VCaP (cell line): Measurements from ENCODE around the gene SLC1A2.

Experiments used
- H3K27ac ChIP-seq: fragments of 450-650 bp; 2 replicates; pipeline ENCODE4 v1.5.1; 2017
- TF ChIP-seq, protein P1 (sequence below): fragments of 450-650 bp; conservative IDR thresholded peaks from 2 replicates; pipeline ENCODE4 v1.5.1; 2017; ENCODE audit warnings: mild to moderate bottlenecking, moderate library complexity

SLC1A2 gene

DNA sequence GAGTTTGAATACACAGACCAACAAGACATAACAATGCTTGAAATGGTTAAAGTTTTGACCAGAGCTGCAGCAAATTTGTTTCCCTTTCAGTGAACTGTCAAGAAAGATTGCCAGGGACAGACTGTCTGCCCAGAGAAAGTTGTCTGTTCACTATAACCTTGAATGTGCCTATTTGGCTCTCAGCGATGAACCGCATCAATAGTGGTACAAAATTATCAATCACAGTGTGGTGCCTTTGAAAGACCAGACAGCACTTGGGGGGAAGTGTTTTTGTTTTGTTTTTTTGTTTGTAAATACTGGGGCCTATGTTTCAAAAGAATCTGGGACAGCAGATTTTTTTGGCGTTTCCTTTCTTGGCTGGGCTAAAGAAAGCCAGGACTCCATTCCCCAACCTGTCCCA, 157.3 kb downstream of the SLC1A2 start:
- no peak overlapping the region for H3K27ac ChIP-seq
- TF ChIP-seq, protein P1, sequence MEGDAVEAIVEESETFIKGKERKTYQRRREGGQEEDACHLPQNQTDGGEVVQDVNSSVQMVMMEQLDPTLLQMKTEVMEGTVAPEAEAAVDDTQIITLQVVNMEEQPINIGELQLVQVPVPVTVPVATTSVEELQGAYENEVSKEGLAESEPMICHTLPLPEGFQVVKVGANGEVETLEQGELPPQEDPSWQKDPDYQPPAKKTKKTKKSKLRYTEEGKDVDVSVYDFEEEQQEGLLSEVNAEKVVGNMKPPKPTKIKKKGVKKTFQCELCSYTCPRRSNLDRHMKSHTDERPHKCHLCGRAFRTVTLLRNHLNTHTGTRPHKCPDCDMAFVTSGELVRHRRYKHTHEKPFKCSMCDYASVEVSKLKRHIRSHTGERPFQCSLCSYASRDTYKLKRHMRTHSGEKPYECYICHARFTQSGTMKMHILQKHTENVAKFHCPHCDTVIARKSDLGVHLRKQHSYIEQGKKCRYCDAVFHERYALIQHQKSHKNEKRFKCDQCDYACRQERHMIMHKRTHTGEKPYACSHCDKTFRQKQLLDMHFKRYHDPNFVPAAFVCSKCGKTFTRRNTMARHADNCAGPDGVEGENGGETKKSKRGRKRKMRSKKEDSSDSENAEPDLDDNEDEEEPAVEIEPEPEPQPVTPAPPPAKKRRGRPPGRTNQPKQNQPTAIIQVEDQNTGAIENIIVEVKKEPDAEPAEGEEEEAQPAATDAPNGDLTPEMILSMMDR, result no peak

DNA sequence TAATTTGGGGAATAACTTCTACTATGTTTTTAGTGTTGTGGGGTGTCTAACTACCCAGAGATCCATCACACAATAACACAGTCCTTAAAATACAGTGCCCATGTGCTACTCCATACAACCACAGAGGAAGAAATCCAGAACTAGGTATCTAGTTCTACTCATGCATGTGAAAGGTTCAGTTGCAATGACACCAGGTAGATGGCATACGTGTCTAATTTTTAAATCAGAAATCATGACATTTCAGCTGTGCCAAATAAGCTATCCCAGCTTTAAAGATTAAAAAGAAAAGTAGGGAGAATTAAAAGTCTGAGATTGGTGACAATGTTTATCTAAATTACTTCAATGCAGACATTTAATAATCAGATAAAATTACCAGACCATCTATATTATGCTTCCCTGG, 158.2 kb downstream of the SLC1A2 start:
- TF ChIP-seq, protein P1, result no peak

DNA sequence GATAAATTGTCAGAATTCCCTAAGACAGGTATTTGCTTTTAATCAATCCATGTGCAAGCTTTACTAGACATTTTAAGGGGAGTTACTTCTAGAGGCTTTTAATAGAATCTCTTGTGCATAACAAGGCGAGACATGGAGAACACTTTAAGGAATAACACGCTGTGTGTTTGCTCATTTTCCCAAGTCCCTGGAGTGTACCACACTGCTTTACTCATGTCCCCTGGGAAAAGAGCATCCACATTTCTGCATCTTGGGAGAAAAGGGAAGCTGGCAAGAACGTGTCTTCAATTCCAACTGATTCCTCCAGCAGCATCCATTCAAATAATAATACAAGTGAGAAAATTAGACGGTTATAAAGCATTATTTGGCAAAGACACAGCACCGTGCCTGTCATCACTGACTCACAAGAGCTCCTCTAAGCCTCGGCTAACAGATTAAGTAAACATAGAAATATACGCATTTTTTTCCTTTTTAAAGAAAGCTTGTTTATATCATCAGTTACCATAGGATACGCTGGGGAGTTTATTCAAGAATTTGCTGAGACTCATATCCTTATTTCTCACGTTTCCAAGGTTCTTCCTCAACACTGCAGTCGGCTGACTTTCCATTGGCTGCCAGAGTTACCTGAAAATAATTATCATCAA, 158.9 kb downstream of the SLC1A2 start:
- peak overlapping the region; percentile 77 for H3K27ac ChIP-seq
- TF ChIP-seq, protein P1, result no peak

More for the DNA sequence above, 158.2 kb downstream of the SLC1A2 start:
- no peak overlapping the region for H3K27ac ChIP-seq

DNA sequence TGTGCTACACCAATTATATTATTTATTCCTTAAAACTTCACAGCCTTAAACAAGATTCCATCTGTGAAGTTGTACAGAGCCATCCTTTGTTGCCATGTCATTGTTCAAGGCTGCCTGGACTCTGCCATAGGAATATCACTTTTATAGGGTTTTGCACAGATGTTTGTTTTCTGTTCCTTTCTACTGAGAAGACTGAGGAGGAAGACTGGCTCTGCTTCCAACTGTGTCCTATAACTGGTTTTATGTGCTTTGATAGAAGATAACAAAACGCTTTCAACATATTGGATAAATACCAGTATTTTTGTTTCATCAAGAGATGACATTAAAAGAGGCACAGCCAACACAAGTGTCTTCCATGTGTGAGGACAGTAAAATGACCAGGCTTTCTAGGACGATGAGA, 159.8 kb downstream of the SLC1A2 start:
- TF ChIP-seq, protein P1, result no peak

DNA sequence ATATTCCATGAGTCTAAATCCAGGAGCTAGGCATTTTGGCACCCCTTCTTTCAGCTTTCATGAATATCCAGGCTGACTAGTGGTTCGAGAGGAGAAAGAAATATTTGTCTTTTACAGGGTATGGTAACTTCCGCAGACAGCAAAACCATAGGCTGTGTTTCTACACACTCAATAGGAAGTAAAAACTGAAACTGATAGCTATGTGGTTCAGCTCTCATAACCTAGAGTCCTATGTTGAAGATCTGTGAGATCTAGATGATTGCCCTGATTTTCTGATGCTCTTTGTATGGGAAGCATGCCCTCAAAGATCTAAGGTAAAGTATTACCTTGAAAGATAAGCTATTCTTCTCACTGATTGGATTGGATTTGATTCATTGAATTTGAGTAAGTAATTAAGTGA, 162.1 kb downstream of the SLC1A2 start:
- no peak overlapping the region for H3K27ac ChIP-seq
- TF ChIP-seq, protein P1, result no peak

More for the DNA sequence above, 159.8 kb downstream of the SLC1A2 start:
- H3K27ac ChIP-seq, result peak overlapping the region; percentile 77

DNA sequence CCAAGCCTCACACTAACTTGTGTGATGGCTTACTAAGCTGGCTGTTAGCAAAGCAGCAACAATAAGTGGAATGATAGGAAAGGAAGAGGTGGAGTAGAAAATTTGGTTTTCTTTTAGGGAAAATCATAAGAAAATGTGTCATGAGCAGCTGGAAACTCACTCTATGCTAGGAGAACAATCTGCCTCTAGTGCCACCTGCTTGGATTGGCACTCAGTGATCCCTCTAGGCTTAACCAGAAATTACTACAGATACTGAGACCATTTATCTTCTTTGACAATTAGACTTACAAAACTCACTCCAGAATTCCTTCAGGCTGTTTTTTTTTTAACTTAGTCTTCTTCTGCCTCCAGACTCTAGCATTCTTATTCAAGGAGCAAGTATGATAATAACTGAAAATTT, 163.1 kb downstream of the SLC1A2 start:
- TF ChIP-seq, protein P1, result no peak
- H3K27ac ChIP-seq, result no peak overlapping the region

DNA sequence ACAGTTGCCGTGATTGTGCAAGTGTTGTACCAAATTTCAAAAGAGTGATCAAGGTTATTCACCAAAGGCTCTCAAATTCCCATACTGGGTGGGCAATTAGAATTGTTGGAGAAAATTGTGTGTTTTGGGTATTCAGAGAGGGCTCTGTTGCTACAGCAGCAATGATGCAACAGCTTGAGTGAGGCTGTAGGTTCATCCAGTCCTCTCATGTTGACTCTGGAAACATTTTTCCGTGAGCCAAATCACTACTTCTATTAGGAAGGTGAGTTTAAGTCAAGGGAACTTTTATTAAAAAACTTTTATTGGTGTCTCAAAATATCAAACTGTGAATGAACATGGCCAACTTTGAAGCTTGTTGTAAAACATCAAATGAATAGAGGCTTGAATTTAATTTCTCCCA, 163.8 kb downstream of the SLC1A2 start:
- H3K27ac ChIP-seq, result no peak overlapping the region
- TF ChIP-seq, protein P1, result no peak
